Activated CD4-positive, alpha-beta T cell treated with anti-CD3 and anti-CD28 coated beads, Interleukin-2, amount 10 ng/mL, durations not matched to agents 24 days and 14 days (primary cell): Measurements from ENCODE around the gene COPG2. TPM values are rescaled to one million over a fixed set of nuclear protein-coding genes. Genes with fewer than 3 reads are reported as not detected.

Experiments
- DNase-seq: peaks from one replicate; pipeline ENCODE4 v3.0.0; 2022
- H3K27ac Mint-ChIP-seq: one replicate; pipeline ENCODE4 v1.8.0; 2022; ENCODE audit warnings: mild to moderate bottlenecking, mixed read lengths
- H3K27me3 Mint-ChIP-seq: one replicate; pipeline ENCODE4 v1.8.0; 2022; ENCODE audit warnings: mixed read lengths
- H3K36me3 Mint-ChIP-seq: one replicate; pipeline ENCODE4 v1.8.0; 2022; ENCODE audit warnings: low read depth, mild to moderate bottlenecking, mixed read lengths
- H3K4me1 Mint-ChIP-seq: one replicate; pipeline ENCODE4 v1.8.0; 2021; ENCODE audit warnings: mixed read lengths
- H3K4me3 Mint-ChIP-seq: one replicate; pipeline ENCODE4 v1.8.0; 2022; ENCODE audit warnings: mild to moderate bottlenecking, moderate library complexity, mixed read lengths
- H3K9me3 Mint-ChIP-seq: one replicate; pipeline ENCODE4 v1.8.0; 2021; ENCODE audit warnings: mixed read lengths
- intact Hi-C: fragments of 100-400 bp; cut with micrococcal nuclease; formaldehyde crosslinking; loops from one replicate; pipeline ENCODE4 v1.15.1; 2023
- total RNA-seq: library from RNA; stranded (reverse); gene quantifications from 2 replicates; pipeline ENCODE4 v1.2.3, GENCODE V29; 2022

The COPG2 gene
- total RNA-seq, 1 donor from 2014 or later, result 21.4 TPM

- no peak within 1 kb of the TSS for H3K27ac Mint-ChIP-seq
- H3K4me3 Mint-ChIP-seq, result peak within 1 kb of the TSS; percentile 67
- DNase-seq, result no peak
- H3K36me3 Mint-ChIP-seq, result peaks cover 5% of the 10 kb centered on the region
- intact Hi-C loops, result loop anchor here (5.0 kb wide), 2 partner anchors 250 to 710 kb away; no protein-coding TSS in a partner anchor
- H3K9me3 Mint-ChIP-seq, result no peaks in the 10 kb centered on the region
- H3K27me3 Mint-ChIP-seq, result peaks cover 68% of the 10 kb centered on the region
- H3K4me1 Mint-ChIP-seq, result peaks cover 10% of the 10 kb centered on the region
Observed at GRCh38 chr7:130491841-130492522, 176.6 kb downstream of the COPG2 start, which contains the start of gene MEST. Gene MEST (plus strand): TSS chr7:130492085. CDS start chr7:130492314, 229 bp downstream.

DNA sequence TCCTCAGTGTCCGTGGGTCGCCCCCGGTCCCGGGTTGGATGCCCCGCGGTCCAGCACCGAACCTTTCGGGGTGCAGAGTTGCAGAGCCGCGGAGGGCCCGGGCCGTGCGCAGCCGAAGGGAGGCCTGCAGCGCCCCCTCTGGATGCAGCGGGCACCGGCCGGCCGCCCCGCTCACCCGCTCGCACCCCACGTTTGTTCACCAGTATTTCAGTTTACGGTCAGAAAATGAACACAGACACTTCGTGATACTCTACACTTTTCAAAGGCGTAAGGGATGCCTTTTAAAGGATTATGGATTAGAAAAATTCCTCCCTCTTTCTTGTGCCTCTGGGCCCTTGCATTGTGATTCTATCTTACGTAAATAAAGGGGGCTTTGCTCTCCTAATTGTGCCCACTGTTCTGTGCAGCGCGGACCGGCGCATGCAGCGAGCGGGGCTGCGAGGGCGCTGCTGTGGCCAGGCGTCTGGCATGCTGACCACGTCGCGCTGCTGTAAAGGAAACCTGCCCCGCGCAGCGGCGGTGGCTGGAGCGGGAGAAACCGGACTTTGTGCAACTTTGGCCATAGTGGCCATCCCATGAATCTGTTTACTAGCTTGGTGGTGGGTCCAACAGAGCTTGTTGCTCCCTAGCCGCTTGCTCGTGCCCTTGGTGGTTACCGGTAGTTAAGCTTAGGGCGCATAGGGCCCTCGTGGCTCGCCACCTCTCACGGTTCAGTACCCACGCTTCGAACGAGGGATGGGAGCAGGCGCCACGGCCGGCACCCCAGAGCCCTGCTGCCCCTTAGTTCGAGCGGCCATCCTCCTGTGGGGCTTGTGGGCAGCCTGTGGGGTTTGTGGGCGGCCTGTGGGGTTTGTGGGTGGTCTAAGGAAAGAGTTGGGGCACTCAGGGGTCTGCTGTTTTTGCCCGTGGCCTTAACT is 177.4 kb downstream of the COPG2 start:
- peak; percentile 76 for DNase-seq
- Mint-ChIP-seq H3K27me3 (peaks cover 73% of the 10 kb centered on the region), H3K4me1 (peaks cover 15% of the 10 kb centered on the region), H3K4me3 (peak overlapping the region; percentile 67), H3K27ac (no peak overlapping the region), H3K36me3 (peaks cover 5% of the 10 kb centered on the region), H3K9me3 (no peaks in the 10 kb centered on the region)
- intact Hi-C loops, result loop anchor here (5.0 kb wide), 2 partner anchors 249 to 709 kb away; no protein-coding TSS in a partner anchor

DNA sequence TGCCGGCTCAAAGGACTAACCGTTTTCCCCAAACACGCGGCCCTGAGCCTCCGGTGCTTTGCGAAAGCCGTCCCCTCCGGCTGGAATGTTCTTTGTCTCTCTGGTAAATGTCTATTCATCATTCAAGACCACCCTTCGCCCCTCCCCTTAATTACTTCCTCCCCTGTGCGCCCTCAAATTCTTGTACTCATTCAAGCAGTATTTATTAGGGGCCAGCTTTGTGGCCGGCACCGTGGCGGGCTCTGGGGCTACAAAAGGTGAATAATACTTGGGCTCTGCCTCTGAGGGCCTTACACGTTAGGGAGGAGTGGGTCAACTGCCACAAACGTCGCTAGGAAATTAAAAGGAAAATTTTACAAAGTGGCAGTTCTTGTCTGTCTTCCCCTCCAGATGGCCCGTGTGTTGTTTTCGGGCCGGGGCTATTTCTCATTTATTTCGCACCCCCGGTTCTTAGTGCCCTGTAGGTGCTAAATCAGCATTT is 178.2 kb downstream of the COPG2 start:
- intact Hi-C loops, result loop anchor here (5.0 kb wide), 2 partner anchors 248 to 708 kb away; no protein-coding TSS in a partner anchor
- H3K27ac Mint-ChIP-seq, result no peak overlapping the region
- H3K9me3 Mint-ChIP-seq, result no peaks in the 10 kb centered on the region
- DNase-seq, result no peak
- H3K36me3 Mint-ChIP-seq, result peaks cover 5% of the 10 kb centered on the region
- H3K4me3 Mint-ChIP-seq, result no peak overlapping the region
- peaks cover 20% of the 10 kb centered on the region for H3K4me1 Mint-ChIP-seq
- H3K27me3 Mint-ChIP-seq, result peaks cover 77% of the 10 kb centered on the region

DNA sequence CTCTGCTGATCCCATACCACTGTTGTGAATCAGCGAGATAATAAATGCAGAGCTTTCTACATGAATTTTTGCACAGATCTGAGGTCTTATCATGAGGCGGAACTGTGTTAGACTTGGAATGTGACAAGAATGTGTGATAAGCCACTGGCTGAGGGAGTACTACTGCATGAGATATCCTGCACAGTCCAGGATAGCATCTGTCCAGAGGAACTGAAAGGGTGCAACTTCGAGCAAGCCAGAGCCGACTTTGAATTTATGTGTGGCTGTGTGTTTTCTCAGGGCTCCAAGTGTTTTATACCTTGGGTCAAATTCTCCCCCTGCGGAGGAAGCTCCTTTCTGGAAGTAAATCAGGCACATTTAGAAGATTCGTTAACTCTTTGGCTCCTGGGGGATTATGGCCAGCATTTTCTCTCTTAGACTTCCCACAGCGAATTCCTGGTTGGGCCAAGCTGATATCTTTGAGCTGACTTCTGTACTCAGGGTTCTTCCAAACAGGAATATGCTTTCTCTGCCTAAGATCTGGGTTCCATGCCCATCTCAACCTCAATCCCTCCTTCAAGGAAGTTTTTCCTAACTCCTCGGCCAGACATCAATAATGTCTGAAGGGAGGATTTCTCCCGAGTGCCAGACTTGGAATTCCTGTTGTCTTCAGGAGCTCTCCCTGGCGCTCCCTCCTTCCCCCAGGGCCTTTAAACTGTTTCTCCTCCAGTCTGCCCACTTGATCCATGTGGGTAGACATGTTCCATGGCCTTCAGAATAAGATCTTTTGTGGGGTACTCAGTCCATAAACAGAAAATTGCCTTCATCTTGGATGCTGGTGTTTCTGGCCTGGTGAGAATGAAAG is 179.2 kb downstream of the COPG2 start:
- intact Hi-C loops, result loop anchor here (5.0 to 10.0 kb wide), 2 partner anchors 215 to 243 kb away; partner anchors contain the start of gene KLF14
- no peak for DNase-seq
- H3K4me3 Mint-ChIP-seq, result no peak overlapping the region
- no peaks in the 10 kb centered on the region for H3K9me3 Mint-ChIP-seq
- H3K27me3 Mint-ChIP-seq, result peaks cover 77% of the 10 kb centered on the region
- H3K36me3 Mint-ChIP-seq, result peaks cover 5% of the 10 kb centered on the region
- H3K4me1 Mint-ChIP-seq, result peaks cover 26% of the 10 kb centered on the region
- H3K27ac Mint-ChIP-seq, result no peak overlapping the region

DNA sequence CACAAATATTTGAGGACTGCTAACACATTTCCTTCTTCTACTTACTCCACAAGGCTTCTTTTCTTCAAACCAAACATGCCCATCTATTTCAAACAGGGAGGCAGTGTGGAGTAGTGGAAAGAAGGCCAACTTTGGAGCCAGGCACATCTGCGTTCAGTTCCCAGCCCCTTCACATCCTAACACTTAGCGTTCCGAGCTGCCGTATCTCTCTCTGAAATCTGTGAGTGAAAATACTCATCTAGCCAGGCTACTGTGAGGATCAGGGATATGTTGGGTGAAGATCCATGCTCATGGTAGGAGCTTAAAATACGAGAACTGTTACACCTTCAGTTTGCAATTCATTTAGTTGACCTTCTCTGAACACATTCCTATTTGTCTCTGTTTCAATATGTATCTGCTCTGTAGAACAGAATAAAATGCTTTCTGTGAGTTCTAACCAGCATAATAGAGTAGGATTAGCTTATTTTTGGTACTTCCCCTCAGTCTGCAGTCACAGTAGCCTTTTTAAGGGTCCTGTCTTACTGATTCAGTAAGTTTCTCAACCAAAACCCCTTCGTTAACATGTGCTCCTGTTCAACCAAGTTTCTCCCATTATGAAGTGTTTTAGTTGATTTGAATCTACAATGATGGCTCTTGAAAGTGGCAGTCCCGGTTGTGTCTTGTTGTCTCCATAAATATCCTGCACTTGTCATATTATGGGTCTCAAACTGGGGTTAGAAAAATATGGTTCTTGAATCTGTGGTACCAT is 180.0 kb downstream of the COPG2 start:
- no peak overlapping the region for H3K4me3 Mint-ChIP-seq
- no peak for DNase-seq
- H3K27me3 Mint-ChIP-seq, result peaks cover 76% of the 10 kb centered on the region
- intact Hi-C loops, result loop anchor here (5.0 to 10.0 kb wide), 2 partner anchors 214 to 244 kb away; partner anchors contain the start of gene KLF14
- H3K9me3 Mint-ChIP-seq, result no peaks in the 10 kb centered on the region
- no peak overlapping the region for H3K27ac Mint-ChIP-seq
- peaks cover 5% of the 10 kb centered on the region for H3K36me3 Mint-ChIP-seq
- peaks cover 26% of the 10 kb centered on the region for H3K4me1 Mint-ChIP-seq

DNA sequence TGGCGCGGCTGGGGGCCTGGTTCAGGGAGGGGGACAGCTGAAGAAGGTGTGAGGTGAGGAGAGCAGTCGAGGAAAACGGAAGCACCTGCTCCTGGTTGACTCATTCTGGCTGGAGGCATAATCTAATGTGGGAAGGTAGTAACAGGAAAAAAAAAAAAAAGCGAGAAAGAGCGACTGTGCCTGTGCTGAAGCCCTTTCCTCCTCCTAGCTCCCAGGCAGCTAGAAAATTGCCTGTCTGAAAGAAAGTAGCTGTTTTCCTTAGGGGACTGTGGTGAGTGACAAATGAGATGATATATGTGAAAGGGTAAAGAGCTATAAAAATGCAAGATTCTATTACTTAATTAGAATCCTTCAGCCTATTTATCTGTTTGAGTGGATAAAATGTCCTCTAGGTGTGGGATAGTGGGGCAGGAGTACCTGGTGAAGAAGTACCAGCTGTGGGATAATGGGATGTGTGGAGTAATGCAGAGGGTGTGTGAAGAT is 181.6 kb downstream of the COPG2 start:
- H3K9me3 Mint-ChIP-seq, result no peaks in the 10 kb centered on the region
- peaks cover 23% of the 10 kb centered on the region for H3K4me1 Mint-ChIP-seq
- peaks cover 70% of the 10 kb centered on the region for H3K27me3 Mint-ChIP-seq
- H3K27ac Mint-ChIP-seq, result no peak overlapping the region
- DNase-seq, result no peak
- H3K4me3 Mint-ChIP-seq, result peak overlapping the region; percentile 81
- intact Hi-C loops, result loop anchor here (1.0 to 10.0 kb wide), 4 partner anchors 212 to 417 kb away; partner anchors contain the start of genes KLF14 and KLHDC10
- H3K36me3 Mint-ChIP-seq, result no peaks in the 10 kb centered on the region

GRCh38 chr7:130486114-130486953 is 182.2 kb downstream of the COPG2 start:
- Mint-ChIP-seq H3K36me3 (no peaks in the 10 kb centered on the region), H3K4me3 (peak overlapping the region; percentile 81), H3K27me3 (peaks cover 67% of the 10 kb centered on the region), H3K27ac (peak overlapping the region; percentile 65), H3K9me3 (no peaks in the 10 kb centered on the region), H3K4me1 (peaks cover 22% of the 10 kb centered on the region)
- peak; percentile 83 for DNase-seq
- intact Hi-C loops, result loop anchor here (1.0 to 10.0 kb wide), 4 partner anchors 212 to 416 kb away; partner anchors contain the start of genes KLF14 and KLHDC10

GRCh38 chr7:130485734-130486113 is 182.8 kb downstream of the COPG2 start:
- Mint-ChIP-seq H3K27ac (no peak overlapping the region), H3K36me3 (no peaks in the 10 kb centered on the region), H3K4me1 (peaks cover 19% of the 10 kb centered on the region), H3K9me3 (no peaks in the 10 kb centered on the region), H3K4me3 (peak overlapping the region; percentile 81), H3K27me3 (peaks cover 62% of the 10 kb centered on the region)
- intact Hi-C loops, result loop anchor here (1.0 to 10.0 kb wide), 4 partner anchors 211 to 415 kb away; partner anchors contain the start of genes KLF14 and KLHDC10
- DNase-seq, result no peak

DNA sequence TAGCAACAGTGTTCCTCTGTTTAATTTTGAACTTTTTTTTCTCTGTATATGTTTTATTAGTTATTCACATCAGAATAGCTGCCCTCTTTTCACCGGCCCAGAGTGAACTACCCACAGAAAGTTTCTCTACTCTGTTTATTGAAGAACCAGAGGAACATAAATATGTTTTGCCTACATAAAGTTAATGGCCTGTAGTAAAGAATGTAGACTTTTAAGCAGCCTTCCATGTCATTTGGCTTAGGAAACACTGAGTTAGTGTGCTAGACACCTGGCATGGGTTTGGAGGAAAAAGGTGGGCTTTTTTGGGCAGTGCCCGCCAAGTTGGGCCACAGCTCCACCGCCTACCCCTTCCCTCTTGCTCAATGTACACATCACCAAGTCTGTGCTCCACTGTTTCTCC is 185.5 kb downstream of the COPG2 start:
- peaks cover 5% of the 10 kb centered on the region for H3K9me3 Mint-ChIP-seq
- intact Hi-C loops, result loop anchor here (10.0 kb wide), 1 partner anchor 208 kb away; no protein-coding TSS in a partner anchor
- peaks cover 19% of the 10 kb centered on the region for H3K4me1 Mint-ChIP-seq
- H3K27ac Mint-ChIP-seq, result no peak overlapping the region
- H3K27me3 Mint-ChIP-seq, result peaks cover 42% of the 10 kb centered on the region
- H3K36me3 Mint-ChIP-seq, result no peaks in the 10 kb centered on the region
- DNase-seq, result peak; percentile 37
- H3K4me3 Mint-ChIP-seq, result no peak overlapping the region

DNA sequence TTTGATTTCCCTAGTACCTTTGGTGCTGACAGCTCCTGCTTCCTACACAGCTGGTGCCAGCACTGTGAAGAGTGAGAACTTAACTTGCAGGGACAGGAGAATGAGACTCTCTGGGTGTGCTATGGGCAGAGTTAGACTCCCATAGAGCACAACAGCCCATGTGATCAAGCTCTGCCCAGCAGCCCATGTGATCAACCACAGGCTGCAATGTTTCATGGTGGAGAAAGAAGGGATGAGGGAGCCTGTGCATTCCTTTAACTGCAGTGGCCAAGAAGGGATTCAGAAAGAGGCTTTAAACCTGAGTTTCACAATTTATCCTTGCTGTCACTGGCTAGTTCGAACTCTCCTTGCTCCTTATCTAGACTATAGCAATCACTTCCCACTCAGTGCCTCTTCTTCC is 186.7 kb downstream of the COPG2 start:
- H3K4me1 Mint-ChIP-seq, result peaks cover 15% of the 10 kb centered on the region
- DNase-seq, result peak; percentile 45
- H3K9me3 Mint-ChIP-seq, result peaks cover 9% of the 10 kb centered on the region
- no peak overlapping the region for H3K4me3 Mint-ChIP-seq
- no peak overlapping the region for H3K27ac Mint-ChIP-seq
- intact Hi-C loops, result loop anchor here (10.0 kb wide), 1 partner anchor 207 kb away; no protein-coding TSS in a partner anchor
- H3K36me3 Mint-ChIP-seq, result no peaks in the 10 kb centered on the region
- peaks cover 32% of the 10 kb centered on the region for H3K27me3 Mint-ChIP-seq

DNA sequence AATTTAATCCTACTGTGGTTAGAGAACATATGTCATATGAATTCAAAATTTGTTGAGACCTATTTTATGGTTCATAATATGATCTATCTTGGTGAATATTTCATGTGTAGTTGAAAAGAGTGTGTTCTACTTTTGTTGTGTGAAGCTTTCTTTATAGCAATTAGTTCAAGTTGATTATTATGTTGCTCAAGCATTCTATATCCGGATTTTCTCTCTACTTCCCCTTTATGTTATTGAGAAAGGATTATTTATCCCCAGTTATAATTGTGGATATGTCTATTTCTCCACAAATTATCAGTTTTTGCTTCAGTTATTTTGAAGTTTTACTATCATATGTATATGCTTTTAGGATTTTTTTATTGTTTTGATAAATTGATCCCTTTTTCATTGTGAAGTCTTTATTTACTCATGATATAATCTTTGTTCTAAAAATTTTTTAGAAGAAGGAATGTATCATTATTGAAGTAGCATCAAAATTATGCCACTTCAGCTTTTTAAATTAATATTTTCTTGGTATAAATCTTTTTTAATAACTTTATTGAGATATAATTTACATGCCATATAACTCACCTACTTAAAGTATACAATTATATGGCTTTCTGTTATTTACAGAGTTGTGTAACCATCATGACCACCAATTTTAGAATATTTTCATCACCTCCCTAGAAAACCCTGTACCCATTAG is 188.7 kb downstream of the COPG2 start:
- Mint-ChIP-seq H3K4me3 (no peak overlapping the region), H3K27ac (no peak overlapping the region), H3K9me3 (peaks cover 9% of the 10 kb centered on the region), H3K27me3 (peaks cover 22% of the 10 kb centered on the region), H3K36me3 (no peaks in the 10 kb centered on the region), H3K4me1 (peaks cover under 1% of the 10 kb centered on the region)
- intact Hi-C loops, result loop anchor here (10.0 kb wide), 1 partner anchor 205 kb away; no protein-coding TSS in a partner anchor
- no peak for DNase-seq
